KMS-11 (cell line): Measurements from ENCODE around the gene KRT78.

ENCODE experiments used
- H2AFZ ChIP-seq: fragments of 200-600 bp; sonication (generic); 2 replicates; pipeline ENCODE4 v1.6.1; 2016; ENCODE audit warnings: antibody characterized with exemption, mixed run types, low read depth
- H3K27ac ChIP-seq: fragments of 200-600 bp; sonication (generic); 2 replicates; pipeline ENCODE4 v1.6.1; 2016; ENCODE audit warnings: mild to moderate bottlenecking, mixed run types
- H3K27me3 ChIP-seq: fragments of 200-600 bp; sonication (generic); 2 replicates; pipeline ENCODE4 v1.6.1; 2017; ENCODE audit warnings: mild to moderate bottlenecking, low read depth, mixed run types, moderate library complexity; ENCODE audit not compliant: insufficient read depth
- H3K36me3 ChIP-seq: fragments of 200-600 bp; sonication (generic); 2 replicates; pipeline ENCODE4 v1.6.1; 2017; ENCODE audit warnings: mild to moderate bottlenecking, mixed run types; ENCODE audit not compliant: insufficient read depth
- H3K4me1 ChIP-seq: fragments of 200-600 bp; sonication (generic); 2 replicates; pipeline ENCODE4 v1.6.1; 2016; ENCODE audit warnings: mild to moderate bottlenecking, low read depth, mixed run types; ENCODE audit not compliant: poor library complexity, severe bottlenecking
- H3K4me2 ChIP-seq: fragments of 200-600 bp; sonication (generic); 2 replicates; pipeline ENCODE4 v1.7.0; 2016; ENCODE audit warnings: mild to moderate bottlenecking, mixed run types
- H3K4me3 ChIP-seq: fragments of 200-600 bp; sonication (generic); IDR thresholded peaks from 2 replicates; pipeline ENCODE4 v1.6.1; 2017; ENCODE audit warnings: low read depth, low read length, mixed read lengths; ENCODE audit not compliant: insufficient read depth
- H3K79me2 ChIP-seq: fragments of 200-600 bp; sonication (generic); 2 replicates; pipeline ENCODE4 v1.6.1; 2016; ENCODE audit warnings: low read depth, mixed run types; ENCODE audit not compliant: insufficient read depth
- H3K9ac ChIP-seq: fragments of 200-600 bp; sonication (generic); 2 replicates; pipeline ENCODE4 v1.6.1; 2016; ENCODE audit warnings: mild to moderate bottlenecking, mixed run types
- H4K20me1 ChIP-seq: fragments of 200-600 bp; sonication (generic); 2 replicates; pipeline ENCODE4 v1.6.1; 2016; ENCODE audit warnings: mild to moderate bottlenecking, mixed run types; ENCODE audit not compliant: insufficient read depth
- TF ChIP-seq, protein P1 (sequence below): fragments of 200-600 bp; sonication (generic); conservative IDR thresholded peaks from 2 replicates; pipeline ENCODE4 v1.6.1; 2017; ENCODE audit warnings: low read depth, mild to moderate bottlenecking, antibody characterized with exemption, low read length, moderate library complexity, mixed read lengths

The KRT78 gene

GRCh38 chr12:52827499-52828090, 21.2 kb downstream of the KRT78 start:
- TF ChIP-seq, protein P1, sequence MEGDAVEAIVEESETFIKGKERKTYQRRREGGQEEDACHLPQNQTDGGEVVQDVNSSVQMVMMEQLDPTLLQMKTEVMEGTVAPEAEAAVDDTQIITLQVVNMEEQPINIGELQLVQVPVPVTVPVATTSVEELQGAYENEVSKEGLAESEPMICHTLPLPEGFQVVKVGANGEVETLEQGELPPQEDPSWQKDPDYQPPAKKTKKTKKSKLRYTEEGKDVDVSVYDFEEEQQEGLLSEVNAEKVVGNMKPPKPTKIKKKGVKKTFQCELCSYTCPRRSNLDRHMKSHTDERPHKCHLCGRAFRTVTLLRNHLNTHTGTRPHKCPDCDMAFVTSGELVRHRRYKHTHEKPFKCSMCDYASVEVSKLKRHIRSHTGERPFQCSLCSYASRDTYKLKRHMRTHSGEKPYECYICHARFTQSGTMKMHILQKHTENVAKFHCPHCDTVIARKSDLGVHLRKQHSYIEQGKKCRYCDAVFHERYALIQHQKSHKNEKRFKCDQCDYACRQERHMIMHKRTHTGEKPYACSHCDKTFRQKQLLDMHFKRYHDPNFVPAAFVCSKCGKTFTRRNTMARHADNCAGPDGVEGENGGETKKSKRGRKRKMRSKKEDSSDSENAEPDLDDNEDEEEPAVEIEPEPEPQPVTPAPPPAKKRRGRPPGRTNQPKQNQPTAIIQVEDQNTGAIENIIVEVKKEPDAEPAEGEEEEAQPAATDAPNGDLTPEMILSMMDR = no peak

DNA sequence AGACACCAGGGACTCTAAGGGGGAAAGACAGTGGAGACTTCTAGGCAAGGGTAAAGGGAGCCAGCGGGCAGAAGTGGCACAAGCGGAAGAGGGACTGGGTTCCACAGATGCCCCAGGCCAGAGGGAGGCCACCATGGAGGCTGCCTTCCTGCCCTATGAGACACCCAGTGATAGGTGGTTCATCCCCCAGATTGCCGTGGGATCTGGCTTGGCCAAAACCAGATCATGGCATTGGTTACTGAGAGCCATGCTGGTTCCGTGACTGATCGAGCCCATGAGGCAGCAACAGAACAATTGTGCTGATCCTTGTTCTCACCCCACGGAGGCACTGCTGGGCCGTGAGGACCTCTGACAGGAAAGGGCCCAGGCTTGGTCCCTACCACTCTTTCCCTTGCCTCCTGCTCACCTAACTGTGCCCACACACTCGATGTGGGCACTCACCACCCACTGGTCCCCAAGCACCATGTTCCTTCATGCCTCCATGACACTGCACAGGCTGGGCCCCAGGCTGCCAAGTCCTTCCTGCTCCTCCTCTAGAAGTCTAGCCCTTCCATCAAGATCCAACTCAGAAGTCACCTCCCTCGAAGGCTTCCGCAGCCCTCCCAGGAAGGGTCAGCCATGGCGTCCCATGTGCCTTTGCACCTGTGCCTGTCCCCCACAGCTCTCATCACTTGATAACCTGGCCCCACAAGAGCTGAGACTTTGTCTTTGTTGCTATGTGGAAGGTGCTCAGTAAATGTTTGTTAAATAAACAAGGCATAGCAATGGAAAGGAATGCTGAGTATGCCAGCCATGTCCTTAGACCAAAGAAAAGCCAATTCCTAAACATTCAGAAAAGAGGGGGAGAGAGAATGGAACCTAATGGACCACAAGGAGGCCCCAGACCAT, 21.9 kb downstream of the KRT78 start:
- no peaks in the 10 kb centered on the region for H3K36me3 ChIP-seq
- TF ChIP-seq, protein P1 = no peak
- H3K27me3 ChIP-seq = peaks cover 56% of the 10 kb centered on the region
- H2AFZ ChIP-seq = no peak overlapping the region
- no peak overlapping the region for H3K4me3 ChIP-seq
- no peak overlapping the region for H3K9ac ChIP-seq
- no peaks in the 10 kb centered on the region for H3K4me1 ChIP-seq
- H3K27ac ChIP-seq = no peak overlapping the region
- H3K4me2 ChIP-seq = no peak overlapping the region
- no peaks in the 10 kb centered on the region for H4K20me1 ChIP-seq
- H3K79me2 ChIP-seq = no peaks in the 10 kb centered on the region

More at GRCh38 chr12:52827499-52828090, 21.2 kb downstream of the KRT78 start:
- Histone ChIP-seq H3K4me1 (no peaks in the 10 kb centered on the region), H3K4me3 (no peak overlapping the region), H3K27ac (no peak overlapping the region), H2AFZ (no peak overlapping the region), H3K4me2 (no peak overlapping the region), H3K27me3 (peaks cover 54% of the 10 kb centered on the region), H4K20me1 (no peaks in the 10 kb centered on the region), H3K36me3 (no peaks in the 10 kb centered on the region), H3K9ac (no peak overlapping the region), H3K79me2 (no peaks in the 10 kb centered on the region)

- Histone ChIP-seq H3K9ac (no peak overlapping the region), H2AFZ (no peak overlapping the region), H3K4me1 (no peaks in the 10 kb centered on the region), H3K27me3 (peaks cover 51% of the 10 kb centered on the region), H3K27ac (no peak overlapping the region), H3K4me2 (no peak overlapping the region), H3K36me3 (no peaks in the 10 kb centered on the region), H4K20me1 (no peaks in the 10 kb centered on the region), H3K79me2 (no peaks in the 10 kb centered on the region), H3K4me3 (no peak overlapping the region)
- TF ChIP-seq, protein P1 = no peak
Measured at GRCh38 chr12:52825961-52826360, 22.8 kb downstream of the KRT78 start.

DNA sequence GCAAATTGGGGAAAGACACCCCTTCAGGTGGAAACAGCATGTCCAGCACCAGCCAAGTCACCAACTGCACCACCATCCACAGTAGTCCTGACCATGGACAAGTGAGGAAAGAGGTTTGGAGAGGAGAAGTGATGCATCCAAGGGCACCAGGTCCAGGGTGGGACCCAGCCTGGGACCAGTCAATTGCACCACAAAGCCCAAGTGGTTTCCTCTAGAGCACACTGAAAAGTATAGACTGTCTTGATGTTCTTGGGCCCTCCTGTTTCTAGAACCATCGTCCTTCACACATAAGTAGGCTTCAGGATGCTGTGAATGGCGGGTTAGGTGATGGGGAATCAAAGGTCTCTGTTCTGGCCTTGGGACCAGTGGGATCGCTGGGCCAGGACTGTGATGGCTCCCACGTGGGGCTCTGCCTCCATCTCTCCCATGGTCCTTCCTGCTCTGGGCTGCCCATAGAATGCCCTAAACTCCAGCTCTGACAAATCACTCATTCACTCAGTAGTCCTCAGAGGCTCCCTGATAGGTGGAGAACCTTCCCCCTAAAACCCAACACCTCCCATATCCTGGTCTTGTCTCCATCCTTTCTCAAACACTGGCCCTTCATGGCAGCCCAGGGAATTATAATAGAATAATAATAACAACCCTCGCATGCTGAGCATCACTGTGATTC, 23.9 kb downstream of the KRT78 start:
- H3K4me2 ChIP-seq = no peak overlapping the region
- no peak overlapping the region for H3K27ac ChIP-seq
- peaks cover 52% of the 10 kb centered on the region for H3K27me3 ChIP-seq
- H3K79me2 ChIP-seq = no peaks in the 10 kb centered on the region
- H3K9ac ChIP-seq = no peak overlapping the region
- H3K4me1 ChIP-seq = no peaks in the 10 kb centered on the region
- TF ChIP-seq, protein P1 = no peak
- H4K20me1 ChIP-seq = no peaks in the 10 kb centered on the region
- H2AFZ ChIP-seq = no peak overlapping the region
- no peak overlapping the region for H3K4me3 ChIP-seq
- no peaks in the 10 kb centered on the region for H3K36me3 ChIP-seq
